C4-2B (cell line): ENCODE results near the gene RIMS1.

Source experiments
- CTCF ChIP-seq: fragments of 450-650 bp; conservative IDR thresholded peaks from 2 replicates; pipeline ENCODE4 v1.5.1; 2017; ENCODE audit warnings: mild to moderate bottlenecking
- ZFX ChIP-seq: fragments of 450-650 bp; IDR thresholded peaks from 2 replicates; pipeline ENCODE4 v1.6.1; 2017

GRCh38 chr6:72367439-72367838 lies 481.1 kb downstream of the RIMS1 start:
- TF ChIP-seq CTCF (no peak), ZFX (no peak)
